ENCODE measurements around the gene PRAME.

DNA sequence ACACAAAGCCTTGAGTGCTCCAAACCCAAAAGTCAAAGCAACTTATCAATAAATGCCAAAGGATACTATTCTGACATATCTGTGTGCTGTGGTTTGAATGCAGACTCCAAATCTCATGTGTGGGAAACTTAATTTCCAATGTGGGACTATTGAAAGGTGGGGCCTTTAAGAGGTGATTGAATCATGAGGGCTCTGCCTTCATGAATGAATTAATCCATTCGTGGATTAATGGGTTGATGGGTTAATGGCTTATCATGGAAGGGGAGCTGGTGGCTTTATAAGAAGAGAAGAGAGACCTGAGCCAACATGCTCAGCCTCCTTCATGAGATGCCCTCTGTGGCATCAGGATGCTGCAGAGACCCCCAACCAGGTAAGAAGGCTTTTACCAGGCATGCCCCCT lies 22.1 kb downstream of the PRAME start:
- TF ChIP-seq CTCF (IDR thresholded peaks at IDR 0.05; ENCODE audit: extremely low read depth in 1 of 2, insufficient read depth in 1 of 2, low read depth in 1 of 2, low read length in 2 of 2) = no peak
- TF ChIP-seq MYC (IDR thresholded peaks at IDR 0.05; ENCODE audit: low read depth, low read length) = no peak
- no peak for TF ChIP-seq POLR2A (IDR thresholded peaks at IDR 0.05; ENCODE audit: low read depth, low read length)
- TF ChIP-seq, protein P1, sequence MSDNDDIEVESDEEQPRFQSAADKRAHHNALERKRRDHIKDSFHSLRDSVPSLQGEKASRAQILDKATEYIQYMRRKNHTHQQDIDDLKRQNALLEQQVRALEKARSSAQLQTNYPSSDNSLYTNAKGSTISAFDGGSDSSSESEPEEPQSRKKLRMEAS (IDR thresholded peaks at IDR 0.05; ENCODE audit: insufficient read depth, insufficient read length) = no peak
- no peak for TF ChIP-seq EZH2 (IDR thresholded peaks at IDR 0.05; ENCODE audit: borderline replicate concordance, low read depth, low read length, severe bottlenecking)
- no peak for TF ChIP-seq POLR2AphosphoS5 (IDR thresholded peaks at IDR 0.05; ENCODE audit: insufficient read depth, low read depth, low read length)

Measured in endothelial cell of umbilical vein (primary cell).